HepG2 (cell line): Measurements from ENCODE around the gene NPBWR2. TPM values are rescaled to one million over a fixed set of nuclear protein-coding genes. Genes with fewer than 3 reads are reported as not detected.

ENCODE experiments used
- AGO2 ChIP-seq: fragments of 200-400 bp; formaldehyde crosslinking; optimal IDR thresholded peaks from 2 replicates; pipeline ENCODE3; 2017; ENCODE audit warnings: mild to moderate bottlenecking, low read depth, low read length, moderate library complexity
- AKAP8 ChIP-seq: sonication (generic); formaldehyde crosslinking; IDR thresholded peaks from 2 replicates; pipeline ENCODE4 v1.5.1; 2020; ENCODE audit warnings: mild to moderate bottlenecking, missing genetic modification reagents
- ATF4 ChIP-seq, 2 experiments: fragments of 450-650 bp in 1 of 2; sonication (generic) in 1 of 2; formaldehyde crosslinking; IDR thresholded peaks; 2 replicates each; pipeline versions ENCODE4 v1.5.0 to v1.8.0; 2020 to 2022; ENCODE audit warnings: mild to moderate bottlenecking in 1 of 2, missing genetic modification reagents in 1 of 2
- CREB1 ChIP-seq, 2 experiments: fragments of 450-650 bp in 1 of 2; IDR thresholded peaks; 2 replicates each; pipeline ENCODE4 v1.6.1; 2016 to 2017; ENCODE audit warnings: control low read depth in 1 of 2, mild to moderate bottlenecking in 1 of 2, missing compliant biosample characterization in 1 of 2, missing genetic modification characterization in 1 of 2
- CREM ChIP-seq, 2 experiments: sonication (generic) in 1 of 2; formaldehyde crosslinking in 1 of 2; IDR thresholded peaks; 2 replicates each; pipeline versions ENCODE4 v1.4.0 to v1.6.1; 2016 to 2020; ENCODE audit warnings: antibody characterized with exemption in 1 of 2, mild to moderate bottlenecking in 1 of 2, missing genetic modification reagents in 1 of 2
- DNMT1 ChIP-seq: sonication (generic); formaldehyde crosslinking; IDR thresholded peaks from 2 replicates; pipeline ENCODE4 v1.5.1; 2020; ENCODE audit warnings: mild to moderate bottlenecking, missing genetic modification reagents
- FOXP1 ChIP-seq, 2 experiments: fragments of 450-650 bp in 1 of 2; IDR thresholded peaks; 2 replicates each; pipeline ENCODE4 v1.6.1; 2017 to 2018; ENCODE audit warnings: antibody characterized with exemption in 1 of 2
- HIC2 ChIP-seq: sonication (generic); formaldehyde crosslinking; IDR thresholded peaks from 2 replicates; pipeline ENCODE4 v1.9.0; 2022; ENCODE audit warnings: low read depth, missing genetic modification reagents
- HNRNPH1 ChIP-seq: fragments of 200-400 bp; formaldehyde crosslinking; optimal IDR thresholded peaks from 2 replicates; pipeline ENCODE3; 2017; ENCODE audit warnings: mild to moderate bottlenecking, low read depth, low read length
- MTA1 ChIP-seq: sonication (generic); formaldehyde crosslinking; IDR thresholded peaks from 2 replicates; pipeline ENCODE4 v1.4.0; 2020; ENCODE audit warnings: missing genetic modification reagents, mild to moderate bottlenecking, borderline replicate concordance
- NR2C2 ChIP-seq: sonication (generic); formaldehyde crosslinking; IDR thresholded peaks from 2 replicates; pipeline ENCODE4 v1.4.0; 2020; ENCODE audit warnings: missing genetic modification reagents, mild to moderate bottlenecking, moderate library complexity, borderline replicate concordance
- PITX1 ChIP-seq: sonication (generic); formaldehyde crosslinking; IDR thresholded peaks from 2 replicates; pipeline ENCODE4 v1.5.1; 2020; ENCODE audit warnings: mild to moderate bottlenecking, missing genetic modification reagents
- SP2 ChIP-seq: sonication (generic); formaldehyde crosslinking; IDR thresholded peaks from 2 replicates; pipeline ENCODE4 v1.5.1; 2020; ENCODE audit warnings: mild to moderate bottlenecking, missing genetic modification reagents
- TEF ChIP-seq: sonication (generic); formaldehyde crosslinking; IDR thresholded peaks from 2 replicates; pipeline ENCODE4 v1.5.0; 2020; ENCODE audit warnings: missing genetic modification reagents
- WIZ ChIP-seq: sonication (generic); formaldehyde crosslinking; IDR thresholded peaks from 2 replicates; pipeline ENCODE4 v1.5.1; 2020; ENCODE audit warnings: mild to moderate bottlenecking, missing genetic modification reagents
- YEATS2 ChIP-seq: sonication (generic); formaldehyde crosslinking; IDR thresholded peaks from 2 replicates; pipeline ENCODE4 v1.4.0; 2020; ENCODE audit warnings: missing genetic modification reagents, borderline replicate concordance
- ZKSCAN5 ChIP-seq: sonication (generic); formaldehyde crosslinking; IDR thresholded peaks from 2 replicates; pipeline ENCODE4 v1.5.1; 2020; ENCODE audit warnings: mild to moderate bottlenecking, missing genetic modification reagents
- ZNF138 ChIP-seq: sonication (generic); formaldehyde crosslinking; IDR thresholded peaks from 2 replicates; pipeline ENCODE4 v1.5.0; 2020; ENCODE audit warnings: mild to moderate bottlenecking, low read depth, missing genetic modification reagents
- ZNF17 ChIP-seq: sonication (generic); formaldehyde crosslinking; IDR thresholded peaks from 2 replicates; pipeline ENCODE4 v1.5.0; 2020; ENCODE audit warnings: mild to moderate bottlenecking, missing genetic modification reagents
- ZNF263 ChIP-seq: sonication (generic); formaldehyde crosslinking; IDR thresholded peaks from 2 replicates; pipeline ENCODE4 v1.4.0; 2020; ENCODE audit warnings: missing genetic modification reagents
- ZNF572 ChIP-seq: sonication (generic); formaldehyde crosslinking; IDR thresholded peaks from 2 replicates; pipeline ENCODE4 v1.5.1; 2020; ENCODE audit warnings: mild to moderate bottlenecking, missing genetic modification reagents
- ZNF574 ChIP-seq: sonication (generic); formaldehyde crosslinking; IDR thresholded peaks from 2 replicates; pipeline ENCODE4 v1.4.0; 2020; ENCODE audit warnings: missing genetic modification reagents
- ZNF619 ChIP-seq: sonication (generic); formaldehyde crosslinking; IDR thresholded peaks from 2 replicates; pipeline ENCODE4 v1.4.0; 2020; ENCODE audit warnings: mild to moderate bottlenecking, missing genetic modification reagents
- ZNF652 ChIP-seq: IDR thresholded peaks from 2 replicates; pipeline ENCODE4 v1.6.1; 2016; ENCODE audit warnings: low read depth, borderline replicate concordance
- polyA plus RNA-seq, 8 experiments: library from polyadenylated mRNA; depleted of rRNA in 3 of 8; stranded (reverse) in 7 of 8; unstranded in 1 of 8; fragments of >200 nt; fragmentation: Illumina TruSeq in 4 of 8; extraction: Trizol in 4 of 8; gene quantifications; 2 replicates each; pipeline versions ENCODE4 v1.2.1 to v1.2.3, GENCODE V29; 2011 to 2016; ENCODE audit warnings: low read depth in 4 of 8, missing spikeins in 1 of 8, mixed read lengths in 1 of 8; ENCODE audit not compliant: insufficient read depth in 1 of 8
- total RNA-seq, 5 experiments: library from RNA; depleted of rRNA; stranded (reverse); fragments of >200 nt; fragmentation: Illumina TruSeq; extraction: Trizol; gene quantifications; 2 replicates each; pipeline ENCODE4 v1.2.3, GENCODE V29; 2016; ENCODE audit warnings: low read depth in 1 of 5

Gene NPBWR2
- total and polyA plus RNA-seq, 2 of the 13 experiments (the other 11 are each of a cell fraction or from before 2014, with no cell fraction given) = not detected

GRCh38 chr20:64064145-64064698 lies 43.1 kb downstream of the NPBWR2 start (continued):
- TF ChIP-seq YEATS2 (CRISPR knock-in tag) (no peak), ZNF574 (CRISPR knock-in tag) (no peak), ZNF263 (0 out of 2 replicates have a peak, but pooled peaks have one; percentile 45), MTA1 (CRISPR knock-in tag) (peak; percentile 75), HNRNPH1 (no peak), PITX1 (CRISPR knock-in tag) (peak; percentile 45; the same call in 1 of the 2 replicates), ZNF17 (0 out of 2 replicates have a peak, but pooled peaks have one; percentile 21), DNMT1 (CRISPR knock-in tag) (no peak; the same call in 1 of the 2 replicates), CREB1 (IDR thresholded peaks at IDR 0.05) (0 out of 2 replicates have a peak, but pooled peaks have one; percentile 5), CREB1 (CRISPR knock-in tag; IDR thresholded peaks at IDR 0.05) (no peak), NR2C2 (CRISPR knock-in tag) (no peak), HIC2 (CRISPR knock-in tag) (peak; percentile 59; the same call in 1 of the 2 replicates), ZNF619 (CRISPR knock-in tag) (0 out of 2 replicates have a peak, but pooled peaks have one; percentile 20), SP2 (peak; percentile 14; the same call in 1 of the 2 replicates), ZNF652 (no peak), WIZ (peak; percentile 64; the same call in 1 of the 2 replicates), FOXP1 (IDR thresholded peaks at IDR 0.05) (no peak), FOXP1 (CRISPR knock-in tag; IDR thresholded peaks at IDR 0.05) (no peak), CREM (IDR thresholded peaks at IDR 0.05) (peak; percentile 3; the same call in 1 of the 2 replicates), CREM (CRISPR knock-in tag; IDR thresholded peaks at IDR 0.05) (no peak), AGO2 (no peak), TEF (CRISPR knock-in tag) (0 out of 2 replicates have a peak, but pooled peaks have one; percentile 43), ZKSCAN5 (CRISPR knock-in tag) (no peak), ZNF572 (CRISPR knock-in tag) (no peak), ZNF138 (CRISPR knock-in tag) (0 out of 2 replicates have a peak, but pooled peaks have one; percentile 56), AKAP8 (peak; percentile 25; the same call in 1 of the 2 replicates), ATF4 (CRISPR knock-in tag; IDR thresholded peaks at IDR 0.05) (no peak)
